ENCODE data around the gene NOTCH3.

Gene NOTCH3

GRCh38 chr19:15161028-15161984, 39.5 kb downstream of the NOTCH3 start:
- TF ChIP-seq, protein P1, sequence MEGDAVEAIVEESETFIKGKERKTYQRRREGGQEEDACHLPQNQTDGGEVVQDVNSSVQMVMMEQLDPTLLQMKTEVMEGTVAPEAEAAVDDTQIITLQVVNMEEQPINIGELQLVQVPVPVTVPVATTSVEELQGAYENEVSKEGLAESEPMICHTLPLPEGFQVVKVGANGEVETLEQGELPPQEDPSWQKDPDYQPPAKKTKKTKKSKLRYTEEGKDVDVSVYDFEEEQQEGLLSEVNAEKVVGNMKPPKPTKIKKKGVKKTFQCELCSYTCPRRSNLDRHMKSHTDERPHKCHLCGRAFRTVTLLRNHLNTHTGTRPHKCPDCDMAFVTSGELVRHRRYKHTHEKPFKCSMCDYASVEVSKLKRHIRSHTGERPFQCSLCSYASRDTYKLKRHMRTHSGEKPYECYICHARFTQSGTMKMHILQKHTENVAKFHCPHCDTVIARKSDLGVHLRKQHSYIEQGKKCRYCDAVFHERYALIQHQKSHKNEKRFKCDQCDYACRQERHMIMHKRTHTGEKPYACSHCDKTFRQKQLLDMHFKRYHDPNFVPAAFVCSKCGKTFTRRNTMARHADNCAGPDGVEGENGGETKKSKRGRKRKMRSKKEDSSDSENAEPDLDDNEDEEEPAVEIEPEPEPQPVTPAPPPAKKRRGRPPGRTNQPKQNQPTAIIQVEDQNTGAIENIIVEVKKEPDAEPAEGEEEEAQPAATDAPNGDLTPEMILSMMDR (IDR thresholded peaks at IDR 0.05; ENCODE audit: insufficient read depth, low read length, missing control alignments): peak; percentile 22
- DNase-seq (ENCODE audit: low read depth, low spot score): no peak
- no peak overlapping the region for H3K4me3 ChIP-seq (ENCODE audit: low read depth, low read length)
- ChIA-PET CTCF (interaction anchor here (0.7 to 1.5 kb wide), 6 partner anchors 11 to 393 kb away, joined by 3 to 8 read pairs (median 3); no protein-coding TSS in a partner anchor), POLR2A (no interaction called here)

- POLR2A ChIA-PET: no interaction called here
Measured at GRCh38 chr19:15159251-15159650, 41.5 kb downstream of the NOTCH3 start.

GRCh38 chr19:15156391-15156790, 44.4 kb downstream of the NOTCH3 start:
- H3K4me3 ChIP-seq (ENCODE audit: low read depth, low read length): no peak overlapping the region
- ChIA-PET POLR2A (no interaction called here), CTCF (interaction anchor here (1.1 to 2.4 kb wide), 3 partner anchors 9 to 282 kb away, joined by 3 to 8 read pairs (median 6); no protein-coding TSS in a partner anchor)
- DNase-seq (ENCODE audit: low read depth, low spot score): no peak
- TF ChIP-seq, protein P1 (IDR thresholded peaks at IDR 0.05; ENCODE audit: insufficient read depth, low read length, missing control alignments): no peak

More at GRCh38 chr19:15159251-15159650, 41.5 kb downstream of the NOTCH3 start:
- no peak overlapping the region for H3K4me3 ChIP-seq (ENCODE audit: low read depth, low read length)
- CTCF ChIA-PET: interaction anchor here (0.9 to 2.0 kb wide), 10 partner anchors 8 to 67 kb away, joined by 3 to 10 read pairs (median 4); no protein-coding TSS in a partner anchor
- TF ChIP-seq, protein P1 (IDR thresholded peaks at IDR 0.05; ENCODE audit: insufficient read depth, low read length, missing control alignments): no peak
- DNase-seq (ENCODE audit: low read depth, low spot score): no peak

DNA sequence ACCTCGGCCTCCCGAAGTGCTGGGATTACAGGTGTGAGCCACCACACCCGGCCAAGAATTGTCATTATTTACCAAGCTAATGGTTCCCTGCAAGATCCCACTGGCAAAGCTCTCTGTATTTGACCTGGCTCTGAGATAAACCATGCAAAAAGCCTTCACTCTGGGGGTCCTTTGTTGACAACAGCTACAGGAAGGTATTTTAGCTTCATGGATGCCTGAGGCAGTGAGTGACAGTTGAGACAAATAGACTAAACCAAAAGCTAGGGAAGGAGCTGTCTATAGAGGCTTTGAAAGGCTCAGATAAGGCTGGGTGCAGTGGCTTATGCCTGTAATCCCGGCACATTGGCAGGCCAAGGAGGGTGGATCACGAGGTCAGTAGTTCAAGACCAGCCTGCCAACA, 45.5 kb downstream of the NOTCH3 start:
- TF ChIP-seq, protein P1 (IDR thresholded peaks at IDR 0.05; ENCODE audit: insufficient read depth, low read length, missing control alignments): no peak
- CTCF ChIA-PET: interaction anchor here (1.0 to 7.4 kb wide), 8 partner anchors 12 to 402 kb away, joined by 3 to 99 read pairs (median 6); no protein-coding TSS in a partner anchor
- POLR2A ChIA-PET: interaction anchor here (0.7 kb wide), 1 partner anchor 13 kb away, joined by 3 read pairs; no protein-coding TSS in a partner anchor
- no peak overlapping the region for H3K4me3 ChIP-seq (ENCODE audit: low read depth, low read length)
- no peak for DNase-seq (ENCODE audit: low read depth, low spot score)

DNA sequence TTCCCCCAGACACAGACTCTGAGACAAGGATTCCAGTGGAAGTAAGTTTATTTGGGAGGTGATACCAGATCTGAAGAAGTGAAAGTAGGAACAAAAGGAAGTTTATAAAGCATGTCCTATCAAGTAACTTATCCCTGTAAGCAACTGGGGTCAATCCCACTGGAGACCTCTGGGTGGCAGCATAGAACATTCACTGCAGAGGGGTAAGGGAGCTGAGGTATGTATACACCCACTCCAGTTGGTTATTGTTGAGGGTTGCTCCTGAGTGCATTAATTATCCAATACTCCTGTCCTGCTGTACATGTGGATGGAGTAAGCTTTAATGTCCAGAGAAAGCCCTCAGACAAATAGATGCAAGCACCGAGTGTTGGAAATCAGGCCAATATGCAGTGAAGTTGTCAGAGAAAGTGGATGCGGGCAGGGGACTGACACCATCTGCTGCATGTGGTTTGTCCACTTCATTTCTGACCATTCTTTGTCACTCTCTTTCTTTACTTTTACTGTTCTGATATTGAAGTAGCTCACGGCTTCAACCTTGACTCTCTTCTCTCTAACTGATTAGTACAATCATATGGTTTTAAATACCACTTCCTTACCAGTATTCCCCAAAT, 46.7 kb downstream of the NOTCH3 start:
- CTCF ChIA-PET: interaction anchor here (0.9 to 7.4 kb wide), 21 partner anchors 9 to 403 kb away, joined by 3 to 99 read pairs (median 4); partner anchors contain the start of genes AKAP8L and NOTCH3
- no peak overlapping the region for H3K4me3 ChIP-seq (ENCODE audit: low read depth, low read length)
- TF ChIP-seq, protein P1 (IDR thresholded peaks at IDR 0.05; ENCODE audit: insufficient read depth, low read length, missing control alignments): peak; percentile 57
- POLR2A ChIA-PET: interaction anchor here (0.6 to 0.8 kb wide), 2 partner anchors 30 to 72 kb away, joined by 3 read pairs; no protein-coding TSS in a partner anchor
- no peak for DNase-seq (ENCODE audit: low read depth, low spot score)
